Measurements from ENCODE around the gene NGEF.

GRCh38 chr2:233047667-233048066 lies 34.6 kb upstream of the NGEF start:
- TF ChIP-seq CTCF (IDR thresholded peaks at IDR 0.05): no peak
- TF ChIP-seq POLR2A (IDR thresholded peaks at IDR 0.05): no peak

Measured in adrenal gland (tissue), 5 donors.